ENCODE results near the gene STRN.

DNA sequence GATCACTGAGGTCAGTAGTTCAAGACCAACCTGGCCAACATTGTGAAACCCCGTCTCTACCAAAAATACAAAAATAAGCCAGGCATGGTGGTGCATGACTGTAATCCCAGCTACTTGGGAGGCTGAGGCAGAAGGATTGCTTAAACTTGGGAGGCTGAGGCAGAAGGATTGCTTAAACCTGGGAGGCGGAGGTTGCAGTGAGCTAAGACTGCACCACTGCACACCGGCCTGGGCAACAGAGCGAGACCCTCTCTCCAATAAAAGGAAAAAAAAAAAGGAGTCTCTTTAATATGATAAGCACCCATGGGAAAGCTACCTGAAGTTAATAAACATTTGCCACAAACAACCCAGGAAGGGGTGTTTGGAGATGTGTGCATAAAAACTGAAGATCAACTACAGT, 2.6 kb downstream of the STRN start:
- TF ChIP-seq, protein P1, sequence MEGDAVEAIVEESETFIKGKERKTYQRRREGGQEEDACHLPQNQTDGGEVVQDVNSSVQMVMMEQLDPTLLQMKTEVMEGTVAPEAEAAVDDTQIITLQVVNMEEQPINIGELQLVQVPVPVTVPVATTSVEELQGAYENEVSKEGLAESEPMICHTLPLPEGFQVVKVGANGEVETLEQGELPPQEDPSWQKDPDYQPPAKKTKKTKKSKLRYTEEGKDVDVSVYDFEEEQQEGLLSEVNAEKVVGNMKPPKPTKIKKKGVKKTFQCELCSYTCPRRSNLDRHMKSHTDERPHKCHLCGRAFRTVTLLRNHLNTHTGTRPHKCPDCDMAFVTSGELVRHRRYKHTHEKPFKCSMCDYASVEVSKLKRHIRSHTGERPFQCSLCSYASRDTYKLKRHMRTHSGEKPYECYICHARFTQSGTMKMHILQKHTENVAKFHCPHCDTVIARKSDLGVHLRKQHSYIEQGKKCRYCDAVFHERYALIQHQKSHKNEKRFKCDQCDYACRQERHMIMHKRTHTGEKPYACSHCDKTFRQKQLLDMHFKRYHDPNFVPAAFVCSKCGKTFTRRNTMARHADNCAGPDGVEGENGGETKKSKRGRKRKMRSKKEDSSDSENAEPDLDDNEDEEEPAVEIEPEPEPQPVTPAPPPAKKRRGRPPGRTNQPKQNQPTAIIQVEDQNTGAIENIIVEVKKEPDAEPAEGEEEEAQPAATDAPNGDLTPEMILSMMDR (conservative IDR thresholded peaks at IDR 0.05 in 1 of 2, IDR thresholded peaks at IDR 0.05 in 1 of 2; ENCODE audit: low read depth in 1 of 2, low read length in 2 of 2) = no peak
- no peak for TF ChIP-seq EZH2 (IDR thresholded peaks at IDR 0.05; ENCODE audit: low read length, missing control alignments)
